Spinal cord (tissue), 10 donors: ENCODE results near the gene TUSC7. TPM values are rescaled to one million over a fixed set of nuclear protein-coding genes. Genes with fewer than 3 reads are reported as not detected.

Experiments used
- DNase-seq, 6 donors: peaks; one replicate each; pipeline versions ENCODE4 v3.0.0 to v3.0.0-alpha.2; 2013 to 2015; ENCODE audit warnings: low spot score in 6 of 6, low read depth in 4 of 6
- H3K27ac ChIP-seq: one replicate; pipeline ENCODE4 v1.5.1; 2013; ENCODE audit warnings: low read depth, low read length, control low read depth
- H3K27me3 ChIP-seq: one replicate; pipeline ENCODE4 v1.6.1; 2013; ENCODE audit warnings: low read length; ENCODE audit not compliant: control insufficient read depth, insufficient read depth
- H3K36me3 ChIP-seq: one replicate; pipeline ENCODE4 v1.6.1; 2013; ENCODE audit warnings: low read length; ENCODE audit not compliant: control insufficient read depth, insufficient read depth
- H3K4me1 ChIP-seq: one replicate; pipeline ENCODE4 v1.6.1; 2013; ENCODE audit warnings: low read length; ENCODE audit not compliant: control insufficient read depth, insufficient read depth
- H3K4me3 ChIP-seq: one replicate; pipeline ENCODE4 v1.5.1; 2013; ENCODE audit warnings: low read depth, low read length, control low read depth
- H3K9me3 ChIP-seq: one replicate; pipeline ENCODE4 v1.6.1; 2013; ENCODE audit warnings: low read length; ENCODE audit not compliant: control insufficient read depth, insufficient read depth
- WGBS: methylation state at CpG from one replicate; pipeline ENCODE4 v1.1.5; 2013; ENCODE audit warnings: missing lambda C conversion rate; ENCODE audit not compliant: insufficient coverage; 5-methylcytosine and 5-hydroxymethylcytosine counted together
- polyA plus RNA-seq, 2 donors: library from polyadenylated mRNA; unstranded; fragments of 120-200 nt; gene quantifications; one replicate each; pipeline ENCODE4 v1.2.1, GENCODE V29; 2013; ENCODE audit not compliant: insufficient read length in 2 of 2
- total RNA-seq, 2 donors: library from RNA; depleted of rRNA in 1 of 2; stranded (reverse); fragments of 120-200 nt in 1 of 2; fragments of >200 nt in 1 of 2; gene quantifications; one replicate each; pipeline versions ENCODE4 v1.2.3 to v1.2.4, GENCODE V29; 2013 to 2014
- donor health status: healthy.

TUSC7 gene
- total and polyA plus RNA-seq, 4 donors: 0.36 TPM; not detected in 3

GRCh38 chr3:116749388-116749787 is 39.8 kb downstream of the TUSC7 start:
- no peaks in the 10 kb centered on the region for H3K27me3 ChIP-seq
- WGBS: 20% methylated on average over 1 of the region's 3 CpGs
- DNase-seq: no peak

DNA sequence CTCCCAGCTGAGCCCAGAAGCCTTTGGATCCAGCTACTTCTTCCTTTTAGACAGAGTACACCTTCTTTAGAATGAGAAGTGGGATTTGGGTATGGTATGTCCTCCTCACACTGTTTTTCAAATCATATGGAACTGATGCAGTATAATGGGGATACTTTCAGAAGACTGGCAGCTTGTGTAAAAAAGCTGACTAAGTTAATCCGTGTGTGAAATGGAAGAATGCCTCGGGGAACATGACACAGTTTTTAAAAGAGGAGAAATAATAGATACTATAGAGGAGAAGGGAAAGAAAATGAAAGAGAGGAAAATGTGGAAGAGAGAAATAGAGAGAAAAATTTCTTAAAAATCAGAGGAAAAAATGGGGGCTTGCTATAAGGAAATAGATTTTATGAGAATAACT is 47.7 kb downstream of the TUSC7 start:
- Histone ChIP-seq H3K27ac (no peak overlapping the region), H3K4me1 (peaks cover 3% of the 10 kb centered on the region), H3K4me3 (no peak overlapping the region), H3K9me3 (no peaks in the 10 kb centered on the region), H3K27me3 (no peaks in the 10 kb centered on the region), H3K36me3 (no peaks in the 10 kb centered on the region)
- no peak for DNase-seq
- WGBS: 70% methylated on average over 2 of the region's 2 CpGs

More at GRCh38 chr3:116749388-116749787, 39.8 kb downstream of the TUSC7 start:
- Histone ChIP-seq H3K4me1 (no peaks in the 10 kb centered on the region), H3K9me3 (no peaks in the 10 kb centered on the region), H3K36me3 (no peaks in the 10 kb centered on the region), H3K27ac (no peak overlapping the region), H3K4me3 (no peak overlapping the region)

- no peak for DNase-seq
- H3K4me3 ChIP-seq: no peak overlapping the region
- H3K9me3 ChIP-seq: no peaks in the 10 kb centered on the region
- H3K27ac ChIP-seq: no peak overlapping the region
- H3K4me1 ChIP-seq: peaks cover 3% of the 10 kb centered on the region
- no peaks in the 10 kb centered on the region for H3K27me3 ChIP-seq
- WGBS: no CpG with 5 or more reads among the region's 1 CpG
- no peaks in the 10 kb centered on the region for H3K36me3 ChIP-seq
These were observed 49.7 kb downstream of the TUSC7 start for GRCh38 chr3:116759316-116759715.
